Esophagus muscularis mucosa (tissue), 4 donors: ENCODE data around the gene AMY2A.

Source experiments
- CTCF ChIP-seq, 3 experiments: fragments of 200-600 bp in 2 of 3; fragments of 450-650 bp in 1 of 3; sonication (generic) in 2 of 3; IDR thresholded peaks; one replicate each; pipeline ENCODE4 v1.5.1; 2017 to 2019; ENCODE audit warnings: antibody characterized with exemption in 3 of 3, mild to moderate bottlenecking in 2 of 3, moderate library complexity in 1 of 3
- EP300 ChIP-seq: sonication (generic); formaldehyde crosslinking; IDR thresholded peaks from one replicate; pipeline ENCODE4 v1.6.1; 2017; ENCODE audit warnings: antibody characterized with exemption
- POLR2A ChIP-seq: fragments of 450-650 bp; IDR thresholded peaks from one replicate; pipeline ENCODE4 v1.6.1; 2017; ENCODE audit warnings: antibody characterized with exemption, moderate library complexity, mild to moderate bottlenecking, low read depth
- POLR2AphosphoS5 ChIP-seq, 2 donors: sonication (generic); formaldehyde crosslinking; IDR thresholded peaks; one replicate each; pipeline ENCODE4 v1.6.1; 2017; ENCODE audit warnings: antibody characterized with exemption in 2 of 2

GRCh38 chr1:103583887-103584286 lies 33.3 kb upstream of the AMY2A start:
- TF ChIP-seq CTCF (IDR thresholded peaks at IDR 0.05) (no peak), POLR2AphosphoS5 (IDR thresholded peaks at IDR 0.05) (no peak), EP300 (no peak), POLR2A (no peak)
